Lower leg skin (tissue), 3 donors: ENCODE measurements around the gene CMC1.

Source experiments
- CTCF ChIP-seq, 3 donors: fragments of 450-650 bp; IDR thresholded peaks; one replicate each; pipeline ENCODE4 v1.5.1; 2016; ENCODE audit warnings: antibody characterized with exemption in 3 of 3, mild to moderate bottlenecking in 3 of 3, moderate library complexity in 2 of 3
- POLR2A ChIP-seq, 2 donors: fragments of 450-650 bp; IDR thresholded peaks; one replicate each; pipeline ENCODE4 v1.6.1; 2016 to 2017; ENCODE audit warnings: antibody characterized with exemption in 2 of 2, mild to moderate bottlenecking in 1 of 2, moderate library complexity in 1 of 2

GRCh38 chr3:28273837-28274236 lies 32.4 kb downstream of the CMC1 start:
- no peak for TF ChIP-seq POLR2A (IDR thresholded peaks at IDR 0.05)
- TF ChIP-seq CTCF (IDR thresholded peaks at IDR 0.05): no peak
